Natural killer cell treated with Interleukin-12 subunit alpha and Interleukin-12 subunit beta and Interleukin-15 and Interleukin-18, amount 100 ng/mL, for 72 hours (primary cell): Measurements from ENCODE around the gene ARHGEF6. TPM values are rescaled to one million over a fixed set of nuclear protein-coding genes. Genes with fewer than 3 reads are reported as not detected.

Experiments
- ATAC-seq, 2 donors: fragments of 150-1000 bp; cut with Tn5 transposase in 1 of 2; sonication (Bioruptor Pico), chemical (Tn5 transposase) in 1 of 2; 2 replicates each; pipeline ENCODE4 v1.10.0; 2021
- DNase-seq: peaks from one replicate; pipeline ENCODE4 v3.0.0; 2022; ENCODE audit warnings: low spot score
- H3K27ac Mint-ChIP-seq, 2 donors: 1 replicate in 1 of 2; 2 replicates in 1 of 2; pipeline ENCODE4 v1.8.0; 2022; ENCODE audit warnings: mixed read lengths in 2 of 2, mild to moderate bottlenecking in 1 of 2, moderate library complexity in 1 of 2
- H3K27me3 Mint-ChIP-seq, 2 donors: 1 replicate in 1 of 2; 2 replicates in 1 of 2; pipeline ENCODE4 v1.8.0; 2022; ENCODE audit warnings: mixed read lengths in 2 of 2
- H3K36me3 Mint-ChIP-seq: one replicate; pipeline ENCODE4 v1.8.0; 2022; ENCODE audit warnings: mixed read lengths
- H3K4me1 Mint-ChIP-seq, 2 donors: 1 replicate in 1 of 2; 2 replicates in 1 of 2; pipeline ENCODE4 v1.8.0; 2022; ENCODE audit warnings: low read depth in 2 of 2, mixed read lengths in 2 of 2, mild to moderate bottlenecking in 1 of 2
- H3K4me3 Mint-ChIP-seq: one replicate; pipeline ENCODE4 v1.8.0; 2022; ENCODE audit warnings: mixed read lengths
- H3K9me3 Mint-ChIP-seq: 2 replicates; pipeline ENCODE4 v1.8.0; 2022; ENCODE audit warnings: mixed read lengths
- total RNA-seq, 2 donors: library from RNA; stranded (reverse); gene quantifications; one replicate each; pipeline ENCODE4 v1.2.3, GENCODE V29; 2022

ARHGEF6 gene
- total RNA-seq, 2 donors from 2014 or later = 45.8 to 50.2 TPM

GRCh38 chrX:136728393-136728792, 52.3 kb downstream of the ARHGEF6 start:
- H3K27me3 Mint-ChIP-seq = peaks cover 0 to 2% of the 10 kb centered on the region in 2 donors
- peaks cover 6% of the 10 kb centered on the region for H3K36me3 Mint-ChIP-seq
- peak in 1 of 2 donors; percentile 52 for ATAC-seq
- no peak overlapping the region for H3K27ac Mint-ChIP-seq
- peaks cover 10 to 24% of the 10 kb centered on the region in 2 donors for H3K4me1 Mint-ChIP-seq
- DNase-seq = no peak
- no peaks in the 10 kb centered on the region for H3K9me3 Mint-ChIP-seq
- H3K4me3 Mint-ChIP-seq = no peak overlapping the region

DNA sequence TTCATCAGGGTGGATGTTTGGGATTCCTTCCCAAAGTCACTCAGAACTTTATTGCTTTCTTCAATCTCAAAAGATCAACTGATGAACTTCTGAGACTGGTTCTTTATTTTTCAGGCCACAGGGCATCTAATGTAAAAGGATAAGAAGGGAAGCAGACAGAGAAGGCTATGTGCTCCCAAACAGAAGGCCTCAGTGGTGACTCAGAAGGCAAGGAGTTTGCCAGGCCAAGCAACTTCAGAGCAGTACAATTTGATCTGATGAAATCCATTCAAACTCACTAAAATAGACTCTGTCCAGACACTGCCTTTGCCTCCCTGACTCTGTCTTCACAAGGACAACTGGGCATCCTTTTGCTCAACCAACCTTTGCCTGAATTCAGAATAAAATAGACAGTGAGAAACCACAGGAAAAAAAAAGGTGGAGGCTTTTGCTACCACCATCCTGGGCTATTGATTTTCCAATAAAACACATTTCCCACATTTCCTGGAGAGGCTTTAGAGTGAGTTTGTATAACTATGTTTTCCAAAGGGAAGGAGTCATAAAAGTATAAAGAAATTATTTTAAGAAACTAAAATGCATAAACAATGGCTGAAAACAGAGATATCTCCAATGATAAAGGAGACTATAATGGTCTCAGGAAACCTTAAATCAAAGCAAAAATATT, 55.2 kb downstream of the ARHGEF6 start:
- DNase-seq (no peak), ATAC-seq (no peak)
- H3K4me3 Mint-ChIP-seq = no peak overlapping the region
- peaks cover 0 to 3% of the 10 kb centered on the region in 2 donors for H3K27me3 Mint-ChIP-seq
- peaks cover 6% of the 10 kb centered on the region for H3K36me3 Mint-ChIP-seq
- peak overlapping the region in 1 of 2 donors; percentile 48 for H3K27ac Mint-ChIP-seq
- H3K9me3 Mint-ChIP-seq = no peaks in the 10 kb centered on the region
- H3K4me1 Mint-ChIP-seq = peaks cover 7 to 19% of the 10 kb centered on the region in 2 donors

- Mint-ChIP-seq H3K36me3 (peaks cover 5% of the 10 kb centered on the region), H3K4me3 (no peak overlapping the region), H3K4me1 (peaks cover 13 to 36% of the 10 kb centered on the region in 2 donors), H3K9me3 (no peaks in the 10 kb centered on the region), H3K27ac (no peak overlapping the region), H3K27me3 (peaks cover 0 to 8% of the 10 kb centered on the region in 2 donors)
- no peak for ATAC-seq
- no peak for DNase-seq
Measured at GRCh38 chrX:136718091-136718490, 62.6 kb downstream of the ARHGEF6 start.

DNA sequence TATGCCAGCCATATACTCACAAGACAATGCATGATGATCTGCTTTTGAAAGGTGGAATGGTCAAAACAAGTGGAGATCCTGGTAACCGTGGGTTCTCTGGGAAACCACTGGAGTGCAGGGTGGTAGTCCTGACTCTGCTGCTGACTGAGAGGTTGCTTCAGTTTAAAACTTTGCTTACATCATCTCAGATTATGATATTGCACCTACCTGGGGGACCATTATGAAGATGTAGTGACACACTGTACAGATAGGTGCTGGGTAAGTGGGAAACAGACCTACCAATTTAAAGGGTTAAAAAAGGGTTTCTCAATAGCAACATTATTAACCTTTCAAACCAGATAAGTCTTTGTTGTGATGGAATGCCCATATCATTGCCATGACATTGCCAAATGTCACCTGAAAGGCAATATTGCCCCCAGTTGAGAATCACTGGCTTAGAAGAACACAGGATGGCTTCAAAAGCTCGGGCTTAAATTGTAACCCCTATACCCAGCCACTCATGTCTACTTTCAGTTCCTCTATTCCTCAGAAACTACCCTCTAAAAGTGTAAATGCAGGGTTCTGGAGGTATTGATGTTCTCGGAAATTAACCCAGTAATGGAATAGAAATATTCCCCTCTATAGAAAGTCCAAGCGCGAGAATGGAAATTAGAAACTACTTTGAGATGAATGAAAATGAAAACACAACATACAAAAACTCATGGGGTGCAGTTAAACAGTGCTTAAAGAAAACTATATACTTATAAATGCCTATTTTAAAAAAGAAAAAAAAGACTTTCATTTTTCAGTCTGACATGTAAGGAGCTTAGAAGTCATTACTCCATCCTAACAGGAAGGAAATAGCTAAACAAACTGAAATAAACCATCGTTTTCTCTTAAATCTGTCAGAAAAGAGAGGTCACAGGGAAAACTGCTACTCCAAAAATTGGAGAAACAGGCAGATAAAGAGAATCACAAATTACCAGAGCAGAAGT, 65.8 kb downstream of the ARHGEF6 start:
- H3K27me3 Mint-ChIP-seq = peaks cover 0 to 6% of the 10 kb centered on the region in 2 donors
- H3K9me3 Mint-ChIP-seq = no peaks in the 10 kb centered on the region
- ATAC-seq = peak; percentile 70 to 72
- H3K36me3 Mint-ChIP-seq = no peaks in the 10 kb centered on the region
- DNase-seq = no peak
- peak overlapping the region; percentile 56 for H3K4me3 Mint-ChIP-seq
- H3K4me1 Mint-ChIP-seq = peaks cover 21 to 43% of the 10 kb centered on the region in 2 donors
- H3K27ac Mint-ChIP-seq = peak overlapping the region; percentile 38 to 78

GRCh38 chrX:136712650-136713310, 68.0 kb downstream of the ARHGEF6 start:
- Mint-ChIP-seq H3K27ac (peak overlapping the region in 1 of 2 donors; percentile 51), H3K27me3 (peaks cover 0 to 6% of the 10 kb centered on the region in 2 donors), H3K4me3 (no peak overlapping the region), H3K36me3 (peaks cover 1% of the 10 kb centered on the region), H3K9me3 (no peaks in the 10 kb centered on the region), H3K4me1 (peaks cover 23 to 41% of the 10 kb centered on the region in 2 donors)
- DNase-seq (no peak), ATAC-seq (no peak)

- H3K4me3 Mint-ChIP-seq = peak overlapping the region; percentile 81
- H3K27ac Mint-ChIP-seq = peak overlapping the region; percentile 90 to 91
- DNase-seq = no peak
- ATAC-seq = no peak
- H3K4me1 Mint-ChIP-seq = peaks cover 16 to 24% of the 10 kb centered on the region in 2 donors
- peaks cover 5% of the 10 kb centered on the region for H3K36me3 Mint-ChIP-seq
- no peaks in the 10 kb centered on the region for H3K9me3 Mint-ChIP-seq
- no peaks in the 10 kb centered on the region for H3K27me3 Mint-ChIP-seq
Measured at GRCh38 chrX:136711147-136711546, 69.6 kb downstream of the ARHGEF6 start.

DNA sequence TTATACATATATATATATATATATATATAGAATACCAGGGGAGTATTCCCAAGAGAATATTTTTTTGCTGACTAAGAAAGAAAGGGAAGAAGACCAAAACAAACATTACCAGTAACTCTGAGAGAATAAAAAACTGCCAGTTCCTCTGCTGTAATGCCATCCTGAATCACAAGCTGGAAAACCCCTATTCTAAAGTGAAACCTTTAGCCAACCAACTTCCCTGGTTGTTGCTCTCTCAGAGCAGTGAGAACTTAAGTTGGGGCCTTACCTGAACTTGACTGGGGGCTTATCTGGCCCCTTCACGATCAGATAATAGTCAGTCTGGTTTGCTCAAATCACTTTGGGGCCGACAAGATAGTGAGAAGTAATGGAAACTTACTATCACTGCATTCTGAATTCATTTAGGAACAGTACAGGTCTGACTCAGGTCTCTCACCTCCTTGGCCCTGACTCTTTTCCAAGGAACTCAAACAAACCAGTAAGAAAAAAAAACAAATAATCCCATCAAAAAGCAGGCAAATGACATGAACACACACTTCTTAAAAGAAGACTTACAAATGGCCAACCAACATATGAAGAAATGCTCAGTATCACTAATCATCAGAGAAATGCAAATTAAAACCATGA, 70.3 kb downstream of the ARHGEF6 start:
- H3K27me3 Mint-ChIP-seq = no peaks in the 10 kb centered on the region
- peak overlapping the region; percentile 90 to 91 for H3K27ac Mint-ChIP-seq
- peaks cover 5% of the 10 kb centered on the region for H3K36me3 Mint-ChIP-seq
- DNase-seq (no peak), ATAC-seq (peak; percentile 75 to 76)
- no peaks in the 10 kb centered on the region for H3K9me3 Mint-ChIP-seq
- peak overlapping the region; percentile 81 for H3K4me3 Mint-ChIP-seq
- H3K4me1 Mint-ChIP-seq = peaks cover 15 to 22% of the 10 kb centered on the region in 2 donors

DNA sequence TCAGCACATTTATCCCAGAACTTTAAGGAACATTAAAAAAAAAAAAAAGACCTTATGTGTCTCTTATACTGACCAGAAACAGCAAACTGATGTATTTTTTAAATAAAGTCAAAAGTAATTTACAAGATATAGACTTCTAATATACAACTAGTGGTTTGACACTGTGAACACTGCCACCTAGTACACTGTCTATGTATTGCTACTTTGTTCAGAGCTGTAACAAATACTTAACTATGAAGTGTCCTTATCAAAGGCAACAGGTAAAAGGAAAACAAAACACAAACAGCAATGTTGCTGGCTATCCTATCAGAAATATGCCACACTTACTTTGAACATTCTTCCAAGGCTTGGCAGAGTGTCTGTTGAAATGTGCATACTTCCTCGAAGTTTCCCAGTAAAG, 72.4 kb downstream of the ARHGEF6 start:
- ATAC-seq = no peak
- no peak for DNase-seq
- Mint-ChIP-seq H3K36me3 (peaks cover 12% of the 10 kb centered on the region), H3K27me3 (peaks cover 0 to 2% of the 10 kb centered on the region in 2 donors), H3K4me3 (no peak overlapping the region), H3K4me1 (peaks cover 10% of the 10 kb centered on the region in 2 donors), H3K9me3 (no peaks in the 10 kb centered on the region), H3K27ac (peak overlapping the region in 1 of 2 donors; percentile 47)

DNA sequence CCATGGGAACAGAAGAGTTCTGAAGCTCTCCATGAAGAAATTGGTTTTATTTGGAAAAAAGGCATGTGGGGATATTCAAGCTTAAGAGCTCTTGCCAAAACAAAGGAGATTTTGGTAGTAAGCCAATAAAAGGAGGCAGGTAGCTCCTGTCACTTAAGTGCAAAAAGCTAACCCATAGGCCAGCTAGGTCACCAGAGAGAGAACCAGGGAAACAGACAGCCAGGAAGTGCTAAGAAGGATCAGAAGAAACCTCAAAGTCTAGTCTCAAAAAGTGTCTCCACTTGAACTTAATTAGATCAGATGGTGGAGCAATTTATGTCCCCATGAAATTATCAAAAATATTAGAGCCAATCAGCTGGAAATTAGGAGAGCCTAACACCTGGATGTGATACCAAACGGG, 83.6 kb downstream of the ARHGEF6 start:
- H3K36me3 Mint-ChIP-seq = peaks cover 33% of the 10 kb centered on the region
- no peaks in the 10 kb centered on the region for H3K9me3 Mint-ChIP-seq
- peaks cover 0 to 3% of the 10 kb centered on the region in 2 donors for H3K27me3 Mint-ChIP-seq
- peak overlapping the region; percentile 3 for H3K4me3 Mint-ChIP-seq
- peak overlapping the region; percentile 69 to 71 for H3K27ac Mint-ChIP-seq
- DNase-seq (no peak), ATAC-seq (no peak)
- H3K4me1 Mint-ChIP-seq = peaks cover 31 to 41% of the 10 kb centered on the region in 2 donors

GRCh38 chrX:136694431-136695087, 86.2 kb downstream of the ARHGEF6 start:
- Mint-ChIP-seq H3K27me3 (peaks cover 0 to 6% of the 10 kb centered on the region in 2 donors), H3K4me1 (peaks cover 43 to 57% of the 10 kb centered on the region in 2 donors), H3K36me3 (peaks cover 25% of the 10 kb centered on the region), H3K27ac (peak overlapping the region; percentile 95 to 97), H3K9me3 (no peaks in the 10 kb centered on the region), H3K4me3 (peak overlapping the region; percentile 67)
- ATAC-seq (peak; percentile 82 to 87), DNase-seq (no peak)

- no peak for ATAC-seq
- no peak for DNase-seq
- no peaks in the 10 kb centered on the region for H3K9me3 Mint-ChIP-seq
- peak overlapping the region; percentile 61 to 95 for H3K27ac Mint-ChIP-seq
- peaks cover 20% of the 10 kb centered on the region for H3K36me3 Mint-ChIP-seq
- peaks cover 47 to 68% of the 10 kb centered on the region in 2 donors for H3K4me1 Mint-ChIP-seq
- no peak overlapping the region for H3K4me3 Mint-ChIP-seq
- H3K27me3 Mint-ChIP-seq = peaks cover 0 to 5% of the 10 kb centered on the region in 2 donors
Measured at GRCh38 chrX:136692271-136692670, 88.5 kb downstream of the ARHGEF6 start.

GRCh38 chrX:136691028-136691809, 89.5 kb downstream of the ARHGEF6 start:
- Mint-ChIP-seq H3K4me1 (peaks cover 41 to 65% of the 10 kb centered on the region in 2 donors), H3K27me3 (peaks cover 0 to 2% of the 10 kb centered on the region in 2 donors), H3K9me3 (no peaks in the 10 kb centered on the region), H3K4me3 (peak overlapping the region; percentile 61), H3K36me3 (peaks cover 20% of the 10 kb centered on the region), H3K27ac (peak overlapping the region; percentile 61 to 86)
- no peak for DNase-seq
- peak in 1 of 2 donors; percentile 43 for ATAC-seq
